WI38 (cell line): ENCODE results near the gene FBP1.
A peak's percentile ranks its signal among the peaks of the same experiment; 100 is the strongest.
"Not testable (repeated sequence)": the region's sequence is repeated elsewhere in the genome, so short reads cannot be mapped to it uniquely, and the experiment has no call there.

Experiments used
- H3K4me3 ChIP-seq: 2 replicates; pipeline ENCODE4 v1.5.1; 2011; ENCODE audit warnings: low read depth, mild to moderate bottlenecking, control low read depth, low read length
- TF ChIP-seq, protein P1 (sequence below): IDR thresholded peaks from 2 replicates; pipeline ENCODE4 v1.5.1; 2012; ENCODE audit warnings: low read depth, mild to moderate bottlenecking, control low read depth, low read length

FBP1 gene

DNA sequence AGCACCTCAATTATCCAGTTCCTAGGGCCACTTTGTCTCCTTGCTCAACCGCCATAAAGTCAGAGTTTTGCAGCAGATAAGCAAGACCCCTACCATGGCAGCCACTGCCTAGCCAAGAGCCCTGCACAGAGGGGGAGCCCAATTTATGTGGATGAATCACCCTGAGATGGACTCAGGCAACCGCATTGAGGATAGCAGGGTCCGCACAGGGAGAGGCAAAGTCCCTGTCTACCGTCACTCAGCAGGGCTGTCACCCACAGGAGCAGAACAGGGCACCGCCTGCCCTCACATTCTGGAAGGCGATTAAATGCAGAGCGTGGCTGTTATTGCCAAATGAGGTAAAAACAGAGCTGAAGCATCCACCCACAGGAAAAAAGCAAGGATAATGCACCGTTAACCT, 47.4 kb downstream of the FBP1 start:
- no peak overlapping the region for H3K4me3 ChIP-seq
- TF ChIP-seq, protein P1, sequence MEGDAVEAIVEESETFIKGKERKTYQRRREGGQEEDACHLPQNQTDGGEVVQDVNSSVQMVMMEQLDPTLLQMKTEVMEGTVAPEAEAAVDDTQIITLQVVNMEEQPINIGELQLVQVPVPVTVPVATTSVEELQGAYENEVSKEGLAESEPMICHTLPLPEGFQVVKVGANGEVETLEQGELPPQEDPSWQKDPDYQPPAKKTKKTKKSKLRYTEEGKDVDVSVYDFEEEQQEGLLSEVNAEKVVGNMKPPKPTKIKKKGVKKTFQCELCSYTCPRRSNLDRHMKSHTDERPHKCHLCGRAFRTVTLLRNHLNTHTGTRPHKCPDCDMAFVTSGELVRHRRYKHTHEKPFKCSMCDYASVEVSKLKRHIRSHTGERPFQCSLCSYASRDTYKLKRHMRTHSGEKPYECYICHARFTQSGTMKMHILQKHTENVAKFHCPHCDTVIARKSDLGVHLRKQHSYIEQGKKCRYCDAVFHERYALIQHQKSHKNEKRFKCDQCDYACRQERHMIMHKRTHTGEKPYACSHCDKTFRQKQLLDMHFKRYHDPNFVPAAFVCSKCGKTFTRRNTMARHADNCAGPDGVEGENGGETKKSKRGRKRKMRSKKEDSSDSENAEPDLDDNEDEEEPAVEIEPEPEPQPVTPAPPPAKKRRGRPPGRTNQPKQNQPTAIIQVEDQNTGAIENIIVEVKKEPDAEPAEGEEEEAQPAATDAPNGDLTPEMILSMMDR = no peak

DNA sequence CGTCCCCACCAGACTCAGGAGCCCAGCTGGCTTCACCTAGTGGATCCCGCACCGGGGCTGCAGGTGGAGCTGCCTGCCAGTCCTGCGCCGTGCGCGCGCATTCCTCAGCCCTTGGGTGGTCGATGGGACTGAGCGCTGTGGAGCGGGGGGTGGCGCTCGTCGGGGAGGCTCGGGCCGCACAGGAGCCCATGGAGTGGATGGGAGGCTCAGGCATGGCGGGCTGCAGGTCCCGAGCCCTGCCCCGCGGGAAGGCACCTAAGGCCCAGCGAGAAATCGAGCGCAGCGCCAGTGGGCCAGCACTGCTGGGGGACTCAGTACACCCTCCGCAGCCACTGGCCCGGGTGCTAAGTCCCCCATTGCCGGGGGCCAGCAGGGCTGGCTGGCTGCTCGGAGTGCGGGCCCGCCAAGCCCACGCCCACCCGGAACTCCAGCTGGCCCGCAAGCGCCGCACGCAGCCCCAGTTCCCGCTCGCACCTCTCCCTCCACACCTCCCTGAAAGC, 48.2 kb downstream of the FBP1 start:
- not testable (repeated sequence) for H3K4me3 ChIP-seq

DNA sequence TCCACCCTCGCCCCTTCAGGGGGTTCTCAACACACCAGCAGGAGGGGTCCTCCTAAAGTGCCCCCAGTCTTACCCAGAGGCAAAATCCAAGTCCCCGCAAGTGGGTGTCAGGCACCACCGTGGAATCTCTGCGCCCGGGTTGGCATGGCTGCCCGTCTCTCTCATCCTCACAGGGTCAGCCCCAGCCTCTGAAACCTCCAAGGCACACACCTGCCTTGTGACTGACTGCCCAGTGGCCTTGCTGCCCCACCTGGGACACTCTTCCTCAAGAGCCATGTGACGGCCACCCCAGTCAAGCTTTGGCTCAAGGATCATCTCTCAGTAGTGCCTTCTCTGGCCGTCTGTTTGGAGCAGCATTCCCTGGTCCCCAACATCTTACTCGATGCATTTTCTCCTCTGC, 50.6 kb downstream of the FBP1 start:
- TF ChIP-seq, protein P1 = no peak
- H3K4me3 ChIP-seq = no peak overlapping the region

DNA sequence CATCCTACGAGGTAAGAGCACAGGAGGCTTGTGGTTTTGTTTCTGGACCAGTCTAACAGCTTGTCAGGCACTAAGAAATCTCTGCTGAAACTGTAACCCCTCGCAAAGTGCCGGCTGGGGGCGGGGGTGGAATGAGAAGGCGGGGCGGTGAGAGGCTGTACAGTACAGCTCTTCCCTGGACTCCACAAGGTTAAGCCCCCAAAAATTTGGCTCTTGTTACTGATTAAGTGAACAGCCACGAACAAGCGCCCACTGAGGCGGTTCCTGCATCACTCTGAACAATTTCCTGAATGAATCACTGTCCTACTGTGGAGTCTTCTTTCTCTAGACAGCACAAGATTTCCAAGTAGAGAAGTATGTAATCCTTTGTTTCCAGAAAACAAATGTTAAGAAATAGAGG, 52.5 kb downstream of the FBP1 start:
- H3K4me3 ChIP-seq = peak overlapping the region; percentile 23
- TF ChIP-seq, protein P1 = no peak

DNA sequence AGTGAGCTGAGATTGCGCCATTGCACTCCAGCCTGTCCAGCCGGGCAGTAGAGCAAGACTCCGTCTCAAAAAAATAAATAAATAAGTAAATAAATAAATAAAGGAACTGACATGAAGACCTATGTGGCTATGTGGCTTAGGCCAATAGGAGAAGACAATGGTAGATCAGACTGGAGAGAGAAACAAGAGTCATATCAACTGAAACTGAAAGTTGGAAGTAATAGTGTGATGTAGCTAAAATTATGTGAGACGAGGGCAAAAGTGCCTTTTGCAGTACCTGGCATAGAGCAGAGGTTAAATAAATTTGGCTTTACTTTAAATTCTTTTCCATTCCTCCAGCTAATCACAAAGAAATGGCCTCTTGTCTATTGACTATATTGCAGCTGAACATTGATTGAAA, 53.0 kb downstream of the FBP1 start:
- no peak overlapping the region for H3K4me3 ChIP-seq
- TF ChIP-seq, protein P1 = no peak

DNA sequence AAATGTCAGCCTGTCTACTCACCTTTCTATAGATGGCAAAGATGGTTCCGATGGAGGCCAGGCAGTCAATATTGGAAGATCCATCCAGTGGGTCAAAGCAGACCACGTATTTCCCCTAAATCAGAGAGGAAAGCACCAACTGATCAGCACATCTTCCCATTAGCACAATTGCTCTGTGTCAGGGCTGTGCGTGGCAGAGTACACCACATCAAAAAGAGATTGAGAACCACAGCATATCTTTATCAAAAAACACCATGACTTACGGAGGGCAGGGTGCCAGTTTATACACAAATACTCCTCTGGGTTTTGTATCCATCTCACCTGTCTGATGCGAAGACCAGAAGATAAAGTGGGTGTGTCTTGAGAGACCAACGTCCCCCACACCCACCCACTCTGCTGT, 54.8 kb downstream of the FBP1 start:
- no peak overlapping the region for H3K4me3 ChIP-seq
- TF ChIP-seq, protein P1 = no peak

DNA sequence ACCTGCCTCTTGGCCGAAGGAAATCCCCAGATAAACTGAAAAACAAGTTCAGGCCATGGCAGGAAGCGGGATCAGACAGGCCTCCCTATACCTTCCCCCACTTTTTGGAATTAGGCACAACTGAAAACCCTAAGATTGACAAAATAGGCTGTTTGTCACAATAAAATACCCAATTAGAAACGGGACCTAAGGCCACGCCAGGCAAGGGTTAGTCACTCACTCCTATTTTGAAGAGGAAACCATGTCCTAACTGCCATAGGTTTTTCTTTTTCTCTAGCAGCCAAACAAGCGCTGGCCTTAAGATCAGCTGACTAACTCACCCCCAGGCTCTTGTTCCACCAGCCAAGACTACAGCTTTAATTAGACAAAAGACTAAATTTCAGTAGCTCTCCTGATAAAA, 57.6 kb downstream of the FBP1 start:
- TF ChIP-seq, protein P1 = no peak
- H3K4me3 ChIP-seq = no peak overlapping the region

DNA sequence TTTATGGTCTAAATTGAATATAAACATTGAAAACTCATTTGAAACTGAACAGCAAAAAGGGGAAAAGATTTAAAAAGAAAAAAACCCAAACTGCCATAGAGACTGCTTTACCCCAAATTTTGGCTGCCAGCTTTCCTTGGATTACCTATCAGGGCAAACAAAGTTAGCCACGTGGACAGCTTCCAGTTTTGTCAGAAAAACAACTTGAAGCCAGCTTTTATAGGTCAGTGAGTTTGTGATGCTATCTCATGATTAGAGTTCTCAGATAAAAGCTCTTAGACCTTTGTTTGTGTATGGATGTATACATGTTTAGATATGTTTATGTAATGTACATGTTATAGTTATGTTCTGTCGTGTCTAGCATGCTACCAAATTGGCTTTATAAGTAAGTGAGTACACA, 61.7 kb downstream of the FBP1 start:
- TF ChIP-seq, protein P1 = no peak

More for the DNA sequence above, 61.7 kb downstream of the FBP1 start:
- no peak overlapping the region for H3K4me3 ChIP-seq
